Measurements from ENCODE around the gene GJA10.

Gene GJA10

DNA sequence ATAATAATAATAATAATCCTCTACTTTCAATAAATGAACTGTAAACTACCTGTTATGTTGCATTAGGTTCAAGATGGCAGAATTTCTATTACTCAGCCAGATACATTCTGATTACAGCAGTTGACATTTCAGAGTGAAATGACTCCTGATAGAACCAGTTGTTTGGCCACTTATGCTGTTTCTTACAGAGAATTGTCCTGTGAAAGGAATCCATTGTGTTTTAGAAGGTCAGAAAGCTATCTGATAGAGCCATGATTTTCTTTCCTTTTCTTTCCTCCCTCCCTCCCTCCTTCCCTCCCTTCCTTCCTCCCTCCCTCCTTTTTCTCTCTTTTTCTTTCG, 16.6 kb downstream of the GJA10 start:
- Histone ChIP-seq H3K4me1 (no peaks in the 10 kb centered on the region), H3K27me3 (no peaks in the 10 kb centered on the region), H3K27ac (no peak overlapping the region), H3K4me3 (no peak overlapping the region), H3K36me3 (no peaks in the 10 kb centered on the region), H3K9me3 (peaks cover 0 to 4% (median 2%) of the 10 kb centered on the region in 3 donors)
- TF ChIP-seq, protein P1, sequence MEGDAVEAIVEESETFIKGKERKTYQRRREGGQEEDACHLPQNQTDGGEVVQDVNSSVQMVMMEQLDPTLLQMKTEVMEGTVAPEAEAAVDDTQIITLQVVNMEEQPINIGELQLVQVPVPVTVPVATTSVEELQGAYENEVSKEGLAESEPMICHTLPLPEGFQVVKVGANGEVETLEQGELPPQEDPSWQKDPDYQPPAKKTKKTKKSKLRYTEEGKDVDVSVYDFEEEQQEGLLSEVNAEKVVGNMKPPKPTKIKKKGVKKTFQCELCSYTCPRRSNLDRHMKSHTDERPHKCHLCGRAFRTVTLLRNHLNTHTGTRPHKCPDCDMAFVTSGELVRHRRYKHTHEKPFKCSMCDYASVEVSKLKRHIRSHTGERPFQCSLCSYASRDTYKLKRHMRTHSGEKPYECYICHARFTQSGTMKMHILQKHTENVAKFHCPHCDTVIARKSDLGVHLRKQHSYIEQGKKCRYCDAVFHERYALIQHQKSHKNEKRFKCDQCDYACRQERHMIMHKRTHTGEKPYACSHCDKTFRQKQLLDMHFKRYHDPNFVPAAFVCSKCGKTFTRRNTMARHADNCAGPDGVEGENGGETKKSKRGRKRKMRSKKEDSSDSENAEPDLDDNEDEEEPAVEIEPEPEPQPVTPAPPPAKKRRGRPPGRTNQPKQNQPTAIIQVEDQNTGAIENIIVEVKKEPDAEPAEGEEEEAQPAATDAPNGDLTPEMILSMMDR (IDR thresholded peaks at IDR 0.05): no peak
- DNase-seq: no peak
- intact Hi-C loops (cut with DNase I; ENCODE audit: low total_unique reads): no loop called here

DNA sequence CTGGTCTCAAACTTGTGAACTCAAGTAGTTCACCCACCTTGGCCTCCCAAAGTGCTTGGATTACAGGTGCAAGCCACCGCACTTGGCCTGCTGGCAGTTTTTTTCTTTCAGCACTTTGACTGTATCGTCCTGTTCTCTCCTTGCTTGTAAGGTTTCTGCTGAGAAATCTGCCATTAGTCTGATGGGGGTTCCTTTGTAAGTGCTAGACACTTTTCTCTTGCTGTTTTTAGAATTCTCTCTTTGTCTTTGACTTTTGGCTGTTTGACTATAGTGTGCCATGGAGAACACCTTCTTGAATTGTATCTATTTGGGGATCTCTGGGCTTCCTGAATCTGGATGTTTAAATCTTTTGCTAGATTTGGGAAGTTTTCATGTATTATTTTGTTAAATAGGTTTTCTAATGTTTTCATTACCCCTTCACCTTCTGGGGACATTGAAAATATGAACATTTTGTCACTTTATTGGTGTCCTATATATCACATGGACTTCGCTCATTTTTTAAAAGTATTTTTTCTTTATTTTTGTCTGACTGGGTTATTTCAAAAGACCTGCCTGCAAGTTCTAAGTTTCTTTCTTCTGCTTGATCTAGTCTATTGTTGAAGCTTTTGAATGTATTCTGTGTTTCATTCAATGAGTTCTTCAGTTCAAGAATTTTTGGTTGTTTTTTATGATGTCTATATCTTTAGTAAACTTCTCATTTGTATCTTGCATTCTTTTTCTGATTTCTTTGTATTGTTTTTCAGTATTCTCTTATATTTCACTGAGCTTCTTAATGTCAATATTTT, 22.1 kb downstream of the GJA10 start:
- TF ChIP-seq, protein P1 (IDR thresholded peaks at IDR 0.05): no peak
- Histone ChIP-seq H3K36me3 (no peaks in the 10 kb centered on the region), H3K27ac (no peak overlapping the region), H3K27me3 (peaks cover 0 to 3% of the 10 kb centered on the region in 2 donors), H3K4me3 (no peak overlapping the region), H3K9me3 (peaks cover 0 to 21% (median 11%) of the 10 kb centered on the region in 3 donors), H3K4me1 (no peaks in the 10 kb centered on the region)
- intact Hi-C loops (cut with DNase I; ENCODE audit: low total_unique reads): no loop called here
- DNase-seq: no peak

DNA sequence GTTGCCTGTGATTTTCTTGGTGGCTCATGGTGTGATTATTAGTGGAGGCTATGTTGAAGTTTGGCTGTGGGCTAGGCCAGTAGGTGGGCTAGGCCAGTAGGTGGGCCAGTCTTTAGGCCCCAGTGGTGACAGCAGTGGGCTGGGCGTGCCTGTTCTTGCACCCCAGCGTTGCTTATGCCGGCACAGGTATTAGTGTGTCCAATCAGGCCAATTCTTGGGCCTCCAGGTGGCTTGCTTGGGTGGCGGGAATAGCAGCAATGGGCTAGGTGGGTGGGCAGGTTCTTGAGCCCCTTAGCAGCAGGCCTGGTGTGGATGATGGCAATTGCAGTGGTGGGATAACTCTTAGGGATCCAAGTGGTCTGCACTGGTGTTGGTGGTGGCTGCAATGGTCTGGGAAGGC, 22.9 kb downstream of the GJA10 start:
- TF ChIP-seq, protein P1 (IDR thresholded peaks at IDR 0.05): no peak
- intact Hi-C loops (cut with DNase I; ENCODE audit: low total_unique reads): no loop called here
- H3K4me1 ChIP-seq: no peaks in the 10 kb centered on the region
- H3K27ac ChIP-seq: no peak overlapping the region
- H3K27me3 ChIP-seq: peaks cover 0 to 3% of the 10 kb centered on the region in 2 donors
- H3K9me3 ChIP-seq: peaks cover 0 to 21% (median 11%) of the 10 kb centered on the region in 3 donors
- no peak for DNase-seq
- no peaks in the 10 kb centered on the region for H3K36me3 ChIP-seq
- H3K4me3 ChIP-seq: no peak overlapping the region

DNA sequence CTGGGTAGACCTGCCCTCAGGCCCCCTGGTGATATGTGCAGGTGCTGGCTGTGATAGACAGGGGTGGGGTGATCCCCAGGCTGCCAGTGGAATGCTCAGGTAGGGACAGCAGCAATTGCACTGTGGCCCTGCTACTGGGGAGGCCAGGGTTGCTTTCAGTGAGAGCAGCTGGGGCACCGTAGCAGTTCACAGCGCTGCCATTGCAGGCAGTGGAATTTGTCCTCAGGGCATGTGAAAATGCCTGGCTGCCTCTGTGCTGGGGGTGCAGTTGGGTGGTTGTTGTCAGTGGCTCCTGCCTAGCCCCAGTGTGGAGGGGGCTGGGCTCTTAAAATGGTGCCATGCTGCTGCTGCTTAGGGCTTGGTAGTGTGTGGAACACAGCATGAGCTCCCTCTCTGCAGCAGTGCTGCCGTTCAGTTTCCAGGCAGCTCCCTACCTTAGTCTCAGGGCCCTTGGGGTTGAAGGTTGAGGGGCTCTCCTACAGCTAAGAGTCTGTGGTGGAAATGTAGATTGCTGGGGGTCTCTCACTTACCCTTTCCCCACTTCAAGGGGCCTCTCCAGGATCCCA, 23.6 kb downstream of the GJA10 start:
- H3K27ac ChIP-seq: no peak overlapping the region
- H3K9me3 ChIP-seq: peaks cover 0 to 21% (median 11%) of the 10 kb centered on the region in 3 donors
- no peaks in the 10 kb centered on the region for H3K36me3 ChIP-seq
- DNase-seq: no peak
- no peaks in the 10 kb centered on the region for H3K4me1 ChIP-seq
- H3K27me3 ChIP-seq: peaks cover 0 to 3% of the 10 kb centered on the region in 2 donors
- no peak overlapping the region for H3K4me3 ChIP-seq
- TF ChIP-seq, protein P1 (IDR thresholded peaks at IDR 0.05): no peak
- intact Hi-C loops (cut with DNase I; ENCODE audit: low total_unique reads): no loop called here

DNA sequence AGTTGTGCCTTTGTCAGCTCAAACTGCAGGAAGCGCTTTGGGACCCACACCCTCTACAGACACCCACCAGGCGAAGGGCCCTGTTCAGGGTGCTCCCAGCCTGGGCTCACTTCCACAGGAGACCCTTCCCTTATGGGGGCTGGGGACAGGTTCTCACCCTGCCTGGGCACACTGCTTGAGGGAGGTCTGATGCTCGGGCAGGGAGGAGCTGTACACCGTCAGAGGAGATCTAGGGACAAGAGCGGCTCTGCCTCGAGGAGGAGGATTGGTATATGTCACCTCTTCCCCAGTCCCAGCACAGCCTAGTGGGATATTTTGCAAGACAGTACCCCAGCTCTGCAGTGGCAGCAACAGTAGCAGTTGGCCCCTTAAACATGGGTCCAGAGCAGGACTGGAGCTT, 26.9 kb downstream of the GJA10 start:
- intact Hi-C loops (cut with DNase I; ENCODE audit: low total_unique reads): no loop called here

More for the DNA sequence above, 26.9 kb downstream of the GJA10 start:
- Histone ChIP-seq H3K27me3 (peaks cover 0 to 3% of the 10 kb centered on the region in 2 donors), H3K36me3 (no peaks in the 10 kb centered on the region), H3K27ac (no peak overlapping the region), H3K4me1 (no peaks in the 10 kb centered on the region), H3K4me3 (no peak overlapping the region), H3K9me3 (peaks cover 0 to 14% (median 6%) of the 10 kb centered on the region in 3 donors)
- DNase-seq: no peak
- TF ChIP-seq, protein P1 (IDR thresholded peaks at IDR 0.05): no peak
